Fibroblast of skin of back (primary cell): ENCODE results near the gene JPH3.

Experiments used
- DNase-seq: peaks from one replicate; pipeline ENCODE4 v3.0.0-alpha.2; 2013

JPH3 gene

DNA sequence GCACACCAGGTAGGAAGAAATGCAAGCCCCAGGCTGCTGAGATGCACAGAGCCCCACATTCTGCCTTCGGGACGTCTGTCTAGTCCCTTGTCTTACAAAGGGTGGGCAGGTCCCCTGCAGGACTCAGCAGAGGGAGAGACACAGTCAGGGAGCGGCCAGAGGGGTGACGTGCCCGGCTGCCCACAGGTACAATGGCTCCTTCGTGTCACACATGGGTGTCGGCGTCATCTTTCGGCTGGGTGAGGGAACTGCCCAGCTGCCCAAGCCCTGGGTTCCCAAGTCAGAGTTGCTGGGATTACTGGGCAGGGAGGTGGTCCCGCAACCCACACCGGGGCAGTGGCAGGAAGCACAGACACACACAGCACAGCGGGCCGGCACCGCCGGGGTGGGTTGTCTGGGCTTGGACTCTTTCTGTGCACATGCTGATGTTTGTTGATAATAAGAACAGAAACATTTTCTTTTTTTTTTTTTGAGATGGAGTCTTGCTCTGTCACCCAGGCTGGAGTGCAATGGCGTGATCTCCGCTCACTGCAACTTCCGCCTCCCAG, 80.6 kb downstream of the JPH3 start:
- no peak for DNase-seq

DNA sequence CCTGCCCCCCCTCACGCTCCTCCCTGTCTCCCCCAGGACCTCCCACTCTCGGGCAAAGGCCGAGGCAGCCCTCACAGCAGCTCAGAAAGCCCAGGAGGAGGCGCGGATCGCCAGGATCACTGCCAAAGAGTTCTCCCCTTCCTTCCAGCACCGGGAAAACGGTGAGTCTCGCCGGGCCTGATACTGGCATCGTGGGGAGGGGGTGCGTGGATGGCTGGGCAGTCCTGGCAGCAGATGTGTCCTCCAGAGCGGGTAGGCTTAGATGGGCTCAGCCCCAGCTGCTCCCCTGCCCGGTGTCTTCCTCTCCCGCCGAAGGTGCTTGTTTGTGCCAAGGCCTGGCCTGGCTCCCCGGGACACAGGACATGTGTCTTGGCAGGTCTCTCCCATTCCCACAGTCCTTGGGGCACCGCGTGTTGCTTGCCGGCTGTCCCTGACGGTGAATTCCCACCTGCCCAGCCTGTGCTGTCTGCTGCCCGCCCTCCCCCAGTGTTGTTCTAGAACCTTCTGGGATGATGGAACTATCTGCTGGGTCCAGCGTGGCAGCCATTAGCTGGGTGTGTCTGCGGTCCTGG, 81.9 kb downstream of the JPH3 start:
- no peak for DNase-seq

DNA sequence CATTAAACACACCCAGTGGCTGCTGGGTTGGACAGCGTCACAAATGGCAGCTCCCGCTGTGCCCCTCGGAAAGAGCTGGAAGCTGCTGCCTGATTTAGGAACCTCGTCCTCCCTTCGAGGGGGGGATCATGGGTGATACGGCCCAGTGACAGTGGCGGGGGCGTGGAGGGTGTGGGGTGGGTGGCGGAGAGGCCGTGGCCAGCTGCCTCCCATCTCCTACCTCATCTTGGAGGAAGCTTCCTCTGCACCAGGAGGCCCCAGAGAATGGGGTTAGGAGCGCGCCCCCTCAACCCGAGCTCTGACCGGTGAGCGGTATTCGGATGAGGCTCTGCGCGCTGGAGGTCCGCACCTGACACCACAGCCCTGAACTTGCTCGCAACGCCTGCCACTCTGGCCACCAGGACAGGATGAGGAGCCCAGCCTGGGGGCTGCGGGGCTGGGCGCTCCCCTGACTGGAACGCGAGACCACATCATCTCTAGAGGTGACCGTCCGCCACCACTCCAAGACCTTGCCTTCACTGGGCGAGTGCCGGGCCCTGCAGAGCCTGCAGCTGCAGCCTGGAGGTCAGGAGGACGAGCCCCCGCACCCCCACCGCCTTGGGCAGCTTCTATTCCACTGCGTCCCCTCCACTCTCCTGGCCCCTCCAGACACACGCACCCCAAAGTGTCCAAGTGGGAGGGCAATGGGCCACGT, 82.5 kb downstream of the JPH3 start:
- no peak for DNase-seq

DNA sequence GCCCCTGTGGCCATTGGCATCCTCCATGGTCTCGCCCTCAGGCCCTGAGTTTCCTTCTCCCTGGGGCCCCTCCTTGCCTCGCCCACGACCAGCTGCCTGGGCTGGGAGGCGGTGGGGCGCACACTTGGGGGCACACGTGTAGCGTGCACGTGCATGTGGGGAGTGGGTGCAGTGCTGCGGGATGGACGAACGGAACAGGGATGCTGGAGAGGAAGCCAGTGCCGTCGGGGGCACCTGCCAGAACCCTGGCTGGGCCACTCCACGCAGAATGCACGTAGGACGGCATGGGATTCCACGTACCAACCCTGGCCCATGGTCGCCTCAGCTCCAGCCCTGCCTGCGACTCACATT, 83.1 kb downstream of the JPH3 start:
- no peak for DNase-seq

DNA sequence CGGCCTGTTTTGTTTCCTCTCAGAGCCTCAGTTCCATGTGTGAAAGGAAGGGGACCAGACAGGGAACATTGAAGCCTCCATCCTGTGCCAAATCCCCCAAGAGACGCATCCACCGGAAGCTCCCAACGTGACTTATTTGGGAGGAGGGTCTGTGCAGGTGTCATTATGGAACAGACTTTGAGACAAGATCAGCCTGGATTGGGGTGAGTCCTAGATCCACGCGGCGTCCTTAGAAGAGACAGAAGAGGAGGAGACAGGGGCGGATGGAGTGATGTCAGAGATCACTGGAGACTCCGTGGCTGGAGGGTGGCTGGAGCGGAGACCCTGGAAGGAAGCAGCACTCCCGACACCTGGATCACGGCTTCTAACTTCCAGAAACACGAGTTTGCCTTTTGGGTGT, 83.5 kb downstream of the JPH3 start:
- no peak for DNase-seq

DNA sequence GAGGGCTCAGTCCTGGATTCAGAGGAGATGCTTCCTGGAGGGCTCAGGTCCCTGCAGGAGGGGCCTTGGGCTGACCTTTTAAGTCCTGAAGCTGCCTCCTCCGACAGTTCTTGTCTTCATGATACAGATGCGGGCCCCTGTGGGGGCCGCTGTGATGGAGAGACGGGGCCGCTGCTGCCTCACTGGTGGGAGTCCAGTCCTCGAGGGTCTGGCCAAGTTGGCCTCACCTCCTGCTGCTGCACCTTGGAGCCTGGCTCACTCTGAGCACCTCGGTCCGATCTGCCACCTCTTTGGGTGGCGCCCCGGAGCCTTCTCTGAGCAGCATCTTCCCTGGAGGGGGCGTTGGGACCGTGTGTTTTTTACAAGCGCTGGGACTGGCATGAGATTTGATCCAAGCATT, 84.4 kb downstream of the JPH3 start:
- no peak for DNase-seq

DNA sequence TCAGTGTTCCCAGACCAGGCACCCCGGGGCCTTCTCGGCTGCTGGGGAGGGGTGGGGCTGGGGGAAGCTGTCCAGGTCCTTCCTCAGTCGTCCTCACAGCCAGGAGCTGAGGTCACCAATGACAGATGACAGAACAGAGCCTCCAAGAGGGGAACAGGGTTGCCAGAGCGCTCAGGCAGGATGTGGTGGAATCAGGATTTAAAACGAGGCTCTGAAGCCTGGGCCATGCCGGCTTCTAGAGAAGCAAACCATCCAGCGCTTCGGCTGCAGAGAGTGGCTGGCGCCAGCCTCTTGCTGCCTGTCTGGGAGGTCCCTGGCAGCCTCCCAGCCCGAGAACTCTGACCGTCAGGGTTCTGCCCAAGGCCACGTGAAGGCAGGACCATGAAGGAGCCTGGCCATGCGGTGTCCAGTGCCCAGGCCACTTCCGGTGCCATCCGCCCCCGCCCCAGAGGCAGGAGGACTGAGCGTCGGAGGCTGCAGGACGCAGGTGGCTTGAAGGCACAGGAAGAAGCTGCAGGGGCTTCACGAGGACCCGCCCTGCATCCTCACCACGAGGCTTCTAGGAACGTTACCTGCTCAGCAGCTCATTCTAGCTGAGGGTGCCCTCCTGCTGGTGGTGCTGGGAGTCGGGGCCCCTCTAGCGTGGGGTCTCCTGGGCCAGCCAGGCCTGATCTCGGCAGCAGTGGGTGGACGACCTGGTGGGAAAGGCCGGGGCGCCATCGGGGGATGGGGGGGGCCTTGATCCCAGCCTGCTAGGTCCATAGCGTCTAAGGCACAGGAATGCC, 85.0 kb downstream of the JPH3 start:
- DNase-seq, result no peak

DNA sequence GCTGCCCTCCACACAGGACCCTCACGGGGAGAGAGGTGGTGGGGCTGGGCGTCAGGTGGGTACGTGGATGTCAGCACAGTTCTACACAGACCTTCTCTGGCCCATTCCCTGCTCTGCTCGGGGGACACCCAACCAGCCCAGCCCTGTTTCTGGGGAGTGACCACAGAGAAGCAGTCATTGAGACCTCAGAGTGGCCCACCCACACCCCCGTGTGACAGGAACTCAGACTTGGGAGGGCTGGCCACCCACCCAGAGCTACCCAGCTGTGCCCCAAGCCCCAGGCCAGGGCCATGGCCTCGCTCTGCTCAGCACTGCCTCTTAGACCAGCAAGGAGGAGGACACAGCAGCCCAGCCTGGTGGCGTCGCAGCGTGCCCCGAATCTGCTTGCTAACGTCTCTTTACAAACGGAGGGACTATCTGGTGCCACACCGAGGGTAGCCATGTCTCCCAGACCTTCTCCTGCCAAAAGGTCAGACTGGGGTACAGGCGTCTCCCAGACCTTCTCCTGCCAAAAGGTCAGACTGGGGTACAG, 85.8 kb downstream of the JPH3 start:
- DNase-seq, result no peak

DNA sequence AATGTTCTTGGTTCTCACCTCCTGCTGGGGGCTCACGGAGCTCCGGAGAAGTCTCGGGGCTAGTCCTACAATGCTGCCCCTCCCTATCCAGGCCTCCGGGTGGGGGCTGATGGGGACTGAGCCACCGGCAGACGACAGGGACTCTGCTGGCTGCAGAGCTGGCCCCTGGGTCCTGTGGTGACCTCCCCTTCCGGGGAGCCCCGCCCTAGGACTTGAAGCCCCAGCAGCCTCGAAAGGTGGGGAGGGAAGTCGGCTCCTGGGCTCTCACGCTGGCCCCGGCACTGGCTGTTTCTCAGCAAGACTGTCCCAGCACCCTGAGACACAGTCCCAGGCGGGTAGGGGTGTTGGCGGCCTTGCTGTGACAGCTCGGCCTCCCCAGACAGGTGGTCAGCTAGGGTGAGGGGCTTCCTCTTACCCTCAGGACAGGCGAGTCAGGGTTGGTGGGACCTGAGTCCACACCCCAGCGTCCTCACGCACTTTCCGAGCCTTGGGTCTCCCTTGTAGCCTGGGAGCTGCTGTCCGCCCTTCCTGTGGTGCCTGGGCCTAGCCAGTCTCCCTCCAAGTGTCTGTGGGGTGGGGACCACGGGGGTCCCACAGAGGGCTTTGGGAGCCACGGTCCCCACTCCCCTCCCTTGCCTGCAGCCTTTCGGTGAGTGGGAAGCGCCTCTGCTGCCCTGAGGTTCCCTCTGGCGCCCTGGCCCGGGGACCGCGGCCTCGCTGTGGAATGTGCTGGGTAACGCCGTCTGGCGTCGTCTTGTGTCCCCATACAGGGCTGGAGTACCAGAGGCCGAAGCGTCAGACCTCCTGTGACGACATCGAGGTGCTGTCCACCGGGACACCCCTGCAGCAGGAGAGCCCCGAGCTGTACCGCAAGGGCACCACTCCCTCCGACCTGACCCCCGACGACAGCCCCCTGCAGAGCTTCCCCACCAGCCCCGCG, 86.8 kb downstream of the JPH3 start:
- DNase-seq, result no peak

DNA sequence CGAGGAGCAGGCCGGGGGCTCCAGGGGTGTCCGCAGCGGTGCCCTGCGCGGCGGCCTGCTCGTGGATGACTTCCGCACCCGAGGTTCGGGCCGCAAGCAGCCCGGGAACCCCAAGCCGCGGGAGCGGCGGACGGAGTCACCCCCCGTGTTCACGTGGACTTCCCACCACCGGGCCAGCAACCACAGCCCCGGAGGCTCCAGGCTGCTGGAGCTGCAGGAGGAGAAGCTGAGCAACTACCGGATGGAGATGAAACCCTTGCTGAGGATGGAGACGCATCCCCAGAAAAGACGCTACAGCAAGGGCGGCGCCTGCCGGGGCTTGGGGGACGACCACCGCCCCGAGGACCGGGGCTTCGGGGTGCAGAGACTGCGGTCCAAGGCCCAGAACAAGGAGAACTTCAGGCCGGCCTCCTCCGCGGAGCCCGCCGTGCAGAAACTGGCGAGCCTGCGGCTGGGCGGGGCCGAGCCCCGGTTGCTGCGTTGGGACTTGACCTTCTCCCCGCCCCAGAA, 87.7 kb downstream of the JPH3 start:
- DNase-seq, result no peak

DNA sequence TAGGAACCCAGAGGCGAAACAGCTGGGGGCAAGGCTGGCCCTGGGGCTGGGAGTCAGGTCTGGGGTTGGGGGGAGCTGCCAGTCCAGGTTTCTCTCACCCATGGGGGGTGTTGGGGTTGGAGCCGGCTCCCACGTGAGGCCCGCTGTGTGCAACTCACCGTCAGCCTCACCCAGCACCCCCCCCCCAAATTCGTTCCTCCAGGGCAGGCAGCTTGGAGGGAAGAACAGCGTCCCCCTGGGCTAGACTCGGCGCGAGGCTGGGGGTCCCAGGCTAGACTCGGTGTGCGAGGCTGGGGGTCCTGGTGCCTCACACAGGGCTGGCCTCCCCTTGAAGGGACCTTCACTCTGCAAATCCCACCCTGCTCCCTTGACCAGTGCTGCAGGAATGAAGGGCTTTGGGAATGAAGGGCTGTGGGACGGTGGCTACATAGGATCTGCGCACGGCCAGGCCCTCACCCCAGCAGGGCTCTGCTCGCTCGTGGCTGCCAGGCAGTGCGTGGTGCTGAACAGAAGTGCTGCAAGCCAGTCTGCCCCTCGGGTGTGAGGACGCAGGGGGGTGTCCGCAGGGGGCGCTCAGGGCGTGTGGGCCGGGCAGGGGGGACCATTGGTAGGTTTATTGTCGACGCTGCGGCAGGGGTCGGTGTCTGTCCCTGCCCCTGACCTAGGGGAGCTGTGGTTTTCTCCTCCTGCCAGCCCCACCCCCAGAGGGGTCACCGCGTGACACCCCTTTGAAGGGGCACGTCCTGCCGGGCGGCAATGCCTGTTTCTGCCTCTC, 88.8 kb downstream of the JPH3 start:
- no peak for DNase-seq

DNA sequence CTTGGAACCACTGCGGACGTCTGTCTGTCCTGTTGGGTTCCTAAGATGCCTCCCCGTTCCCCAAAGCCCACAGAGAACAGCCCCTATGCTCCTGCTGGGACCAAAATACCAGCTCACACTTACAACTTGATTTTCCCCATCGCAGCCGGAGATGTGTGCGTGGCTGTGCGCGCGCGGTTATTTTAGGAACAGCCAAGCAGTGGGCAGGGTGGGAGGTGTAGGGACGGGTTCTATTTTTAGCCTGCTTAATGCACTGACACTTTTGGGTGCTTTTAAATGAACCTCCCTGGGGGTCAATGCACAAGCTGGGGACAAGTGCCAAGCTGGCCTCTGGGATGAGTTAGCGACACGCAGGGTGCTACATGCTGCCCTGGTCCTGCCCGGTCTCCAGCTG, 89.4 kb downstream of the JPH3 start:
- no peak for DNase-seq

DNA sequence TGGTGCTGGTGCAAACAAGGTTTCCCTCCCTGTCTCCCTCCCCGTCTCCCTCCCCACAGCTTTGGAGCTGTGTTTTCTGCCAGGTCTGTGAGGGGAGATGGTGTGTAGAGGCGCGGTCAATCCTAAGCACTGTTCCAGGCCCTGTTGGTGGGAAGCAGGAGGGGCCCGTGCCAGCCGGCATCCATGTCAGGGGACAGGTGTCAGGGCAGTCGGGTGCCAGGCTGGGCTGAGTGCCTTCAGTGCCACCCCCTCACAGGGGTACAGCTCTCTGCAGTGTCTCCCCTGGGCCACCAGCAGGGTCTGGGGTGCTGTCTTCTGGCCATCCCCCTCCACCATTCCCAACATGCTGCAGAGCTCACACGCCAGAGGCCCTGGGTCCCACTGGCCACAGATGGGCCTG, 89.9 kb downstream of the JPH3 start:
- no peak for DNase-seq

DNA sequence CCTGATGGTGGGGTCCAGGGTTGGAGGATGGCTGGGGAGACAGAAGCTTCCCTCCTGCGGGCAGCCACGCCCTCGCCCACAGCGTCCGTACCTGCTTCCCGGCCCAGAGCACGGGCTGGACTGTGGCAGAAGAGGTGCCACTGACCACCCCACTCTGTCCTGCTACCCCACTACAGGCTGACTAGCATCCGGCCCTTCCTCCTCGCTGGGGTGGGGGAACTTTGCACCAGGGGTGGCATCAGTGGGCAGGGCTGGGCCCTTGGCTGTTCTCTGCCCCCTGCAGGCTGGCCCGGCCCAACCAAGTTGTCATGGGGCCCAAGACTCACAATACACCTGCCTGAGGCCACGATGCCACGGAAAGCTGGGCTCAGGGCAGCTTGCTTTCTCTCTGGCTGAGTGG, 90.4 kb downstream of the JPH3 start:
- DNase-seq, result no peak

DNA sequence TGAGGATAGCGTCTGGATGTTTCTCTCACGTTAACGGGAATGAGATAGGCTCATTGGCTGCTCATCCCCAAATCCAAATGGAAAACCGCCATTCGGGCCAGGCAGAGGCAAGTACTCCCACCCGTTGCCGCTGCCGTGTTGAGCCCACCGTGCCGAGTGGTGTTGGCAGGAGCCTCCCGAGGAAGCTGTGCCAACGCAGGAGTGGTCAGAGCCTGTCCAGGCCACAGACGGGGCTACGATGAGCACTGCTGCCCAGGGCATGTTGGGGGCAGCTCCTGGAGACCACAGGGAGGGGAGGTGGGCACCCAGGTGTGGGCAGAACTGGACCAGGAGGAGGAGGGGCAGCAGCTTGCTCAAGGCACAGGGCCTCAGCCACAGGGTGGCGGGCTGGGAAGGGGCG, 91.5 kb downstream of the JPH3 start:
- DNase-seq, result no peak

DNA sequence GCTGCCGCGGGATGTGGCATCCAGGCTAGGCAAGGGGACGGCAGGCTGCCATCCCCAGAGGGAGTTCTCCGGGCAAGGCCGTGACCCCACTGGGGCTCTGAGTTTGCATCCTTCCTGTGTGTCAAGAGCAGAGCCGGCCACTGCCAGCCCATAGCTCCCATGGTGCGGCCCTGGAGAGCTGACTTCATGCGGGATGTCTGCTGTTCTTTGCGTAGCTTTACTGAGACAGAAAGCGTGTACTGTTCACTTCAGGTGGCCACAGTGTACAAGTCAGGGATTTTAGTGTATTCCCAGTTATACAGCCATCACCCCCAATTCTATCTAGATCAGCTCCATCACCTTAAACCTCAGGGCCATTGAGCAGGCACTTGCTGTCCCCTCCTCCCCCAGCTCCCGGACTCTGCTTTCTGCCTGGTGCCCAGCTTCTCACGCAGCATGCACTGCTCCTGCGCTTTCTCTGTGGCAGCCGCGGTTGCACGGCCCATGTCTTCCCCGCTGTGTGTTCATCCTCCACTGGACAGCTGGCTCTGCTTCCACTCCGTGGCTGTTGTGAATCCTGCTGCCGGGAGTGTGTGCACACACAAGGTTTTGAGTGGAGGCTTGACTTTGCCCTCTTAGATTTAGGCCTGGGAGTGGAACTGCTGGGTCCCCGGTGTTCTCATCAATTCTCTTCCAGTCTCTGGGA, 92.3 kb downstream of the JPH3 start:
- no peak for DNase-seq

DNA sequence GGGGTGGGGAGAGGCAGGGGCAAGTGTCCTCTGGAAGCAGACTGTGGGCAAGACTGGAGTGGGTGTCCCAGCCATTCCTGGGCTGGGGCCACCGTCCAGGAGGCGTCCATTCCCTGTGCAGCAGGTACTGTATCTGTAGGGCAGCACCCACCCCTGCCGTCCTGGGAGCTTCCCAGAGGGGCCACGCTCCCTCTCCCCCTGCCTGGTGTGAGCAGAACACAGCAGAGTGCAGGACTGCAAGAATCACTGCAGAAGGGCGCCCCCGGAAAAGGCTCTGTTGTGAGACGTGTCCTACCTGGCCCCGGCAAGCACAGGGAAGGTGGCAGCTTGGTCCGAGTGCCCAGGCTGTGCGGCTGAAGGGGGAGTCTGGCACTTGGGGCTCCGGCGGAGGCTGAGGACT, 93.2 kb downstream of the JPH3 start:
- no peak for DNase-seq

DNA sequence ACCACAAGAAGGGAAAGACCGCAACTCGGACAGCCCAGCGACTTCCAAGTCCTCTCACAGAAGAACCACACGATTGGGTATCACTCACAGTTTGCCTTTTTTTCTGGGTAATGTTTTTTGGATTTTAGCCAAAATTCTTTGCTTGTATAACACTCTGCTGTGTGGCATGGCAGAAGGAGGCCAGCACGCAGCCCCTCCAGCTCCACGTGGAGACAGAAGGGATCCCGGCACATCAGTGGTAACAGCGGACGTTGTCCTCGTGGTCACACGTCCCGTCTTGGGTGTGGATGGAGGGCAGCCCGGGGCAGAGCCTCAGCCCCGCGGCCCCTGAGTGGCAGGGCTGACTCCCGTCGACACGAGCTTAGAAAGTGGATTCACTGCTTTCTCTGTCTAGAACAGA, 94.4 kb downstream of the JPH3 start:
- DNase-seq, result no peak

DNA sequence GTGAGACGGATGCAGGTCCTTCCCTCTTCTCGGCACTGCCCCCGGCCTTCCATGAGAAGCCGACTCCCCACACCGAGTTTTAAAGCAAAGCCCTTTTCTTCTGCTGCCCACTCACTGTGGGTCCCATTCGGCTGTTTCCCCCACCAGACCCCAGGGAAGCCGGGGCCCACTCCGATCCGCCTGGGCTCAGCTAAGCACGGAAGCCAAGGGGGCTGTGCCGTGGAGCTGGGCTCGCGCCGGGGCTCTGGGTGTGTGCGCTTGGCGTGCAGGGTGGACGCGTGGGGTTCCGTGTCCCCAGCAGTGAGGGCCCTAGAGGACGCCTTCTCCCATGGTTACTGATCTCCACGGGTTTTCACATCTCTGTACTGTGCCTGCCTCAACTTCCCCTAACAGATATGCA, 94.9 kb downstream of the JPH3 start:
- no peak for DNase-seq

DNA sequence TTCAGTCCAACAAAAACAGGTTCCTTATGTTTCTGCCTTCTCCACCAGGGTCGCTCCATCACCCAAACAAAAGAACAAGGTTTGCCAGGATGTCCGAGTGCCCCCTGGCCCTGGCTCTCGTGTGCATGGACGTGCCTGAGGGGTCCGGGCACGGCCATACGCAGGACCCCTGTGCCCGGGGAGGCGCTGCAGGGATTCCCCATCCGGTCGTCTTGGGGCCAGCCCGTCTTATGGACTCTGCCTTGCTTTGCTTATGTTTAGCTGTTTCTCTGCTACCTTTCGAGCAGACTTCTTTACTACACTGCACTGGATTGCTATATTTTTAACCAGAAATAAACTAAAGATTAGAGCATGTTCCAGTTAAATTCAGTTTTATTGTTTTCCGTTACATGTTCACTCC, 95.5 kb downstream of the JPH3 start:
- DNase-seq, result no peak

DNA sequence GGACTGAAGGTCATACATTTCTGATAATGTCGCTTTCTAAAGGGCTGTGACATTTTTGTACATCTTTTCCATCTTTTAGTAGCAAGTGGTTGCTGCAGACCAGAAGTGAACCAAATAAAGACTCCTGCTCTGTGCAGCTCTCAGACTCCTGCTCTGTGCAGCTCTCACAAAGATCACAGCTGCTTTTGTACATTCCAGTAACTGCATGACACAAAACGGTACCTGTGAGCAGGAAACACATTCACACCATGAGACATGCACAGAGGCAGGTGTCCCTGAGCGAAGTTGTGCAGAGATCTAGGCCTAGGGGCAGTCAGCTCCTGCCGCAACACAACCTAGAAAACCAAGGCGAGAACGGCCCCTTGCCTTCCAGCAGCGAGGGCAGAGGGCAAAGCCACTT, 95.9 kb downstream of the JPH3 start:
- DNase-seq, result no peak
